ENCODE data around the gene EVA1A. TPM values are rescaled to one million over a fixed set of nuclear protein-coding genes. Genes with fewer than 3 reads are reported as not detected.

EVA1A gene
- polyA plus RNA-seq, 1 donor (not counting 4 experiments of a cell fraction or from before 2014, with no cell fraction given) = 11.5 TPM

DNA sequence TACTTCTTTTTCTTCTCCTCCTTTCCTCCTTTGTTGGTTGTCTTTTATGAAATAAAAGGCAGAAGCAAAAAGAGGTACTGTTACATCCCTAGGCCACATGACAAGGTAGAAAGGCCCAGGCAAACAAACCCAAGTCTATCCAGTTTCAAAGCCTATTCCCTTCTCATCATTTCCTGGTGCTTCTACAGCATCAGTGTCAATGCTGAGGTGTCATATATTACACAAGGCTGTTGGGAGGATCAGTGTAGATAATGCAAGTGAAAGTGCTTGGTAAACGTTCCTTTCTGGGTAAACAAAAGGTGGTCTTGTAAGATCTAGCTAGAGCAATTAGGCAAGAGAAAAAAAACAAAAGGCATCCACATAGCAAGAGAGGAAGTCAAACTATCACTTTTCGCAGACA, 64.9 kb downstream of the EVA1A start:
- H3K36me3 ChIP-seq (ENCODE audit: control insufficient read depth in 2 of 2, extremely low read depth in 1 of 2, insufficient read depth in 2 of 2, low read length in 2 of 2) = peaks cover 4% of the 10 kb centered on the region in 2 experiments
- H3K27ac ChIP-seq (ENCODE audit: control insufficient read depth, insufficient read depth, low read length) = no peak overlapping the region
- no peak overlapping the region for H3K9ac ChIP-seq (ENCODE audit: control insufficient read depth, extremely low read depth, insufficient read depth, low read length)
- no peaks in the 10 kb centered on the region for H4K20me1 ChIP-seq (ENCODE audit: control insufficient read depth, extremely low read depth, insufficient read depth, low read length)
- FAIRE-seq = peak; percentile 32
- no peaks in the 10 kb centered on the region for H3K9me3 ChIP-seq (ENCODE audit: control insufficient read depth, low read depth, low read length)
- no peak overlapping the region for H3K4me2 ChIP-seq (ENCODE audit: control insufficient read depth, extremely low read depth, insufficient read depth, low read depth, low read length)
- H2AFZ ChIP-seq (ENCODE audit: control insufficient read depth, low read length) = no peak overlapping the region
- H3K27me3 ChIP-seq (ENCODE audit: control insufficient read depth, extremely low read depth, insufficient read depth, low read length) = no peaks in the 10 kb centered on the region
- H3K9me1 ChIP-seq (ENCODE audit: control insufficient read depth, extremely low read depth, insufficient read depth, low read length) = no peaks in the 10 kb centered on the region
- no peak overlapping the region for H3K4me3 ChIP-seq (ENCODE audit: control insufficient read depth in 2 of 3, extremely low read depth in 1 of 3, insufficient read depth in 2 of 3, low read depth in 1 of 3, low read length in 3 of 3)
- no peak for DNase-seq (ENCODE audit: low read depth, low spot score)
- TF ChIP-seq, protein P1, sequence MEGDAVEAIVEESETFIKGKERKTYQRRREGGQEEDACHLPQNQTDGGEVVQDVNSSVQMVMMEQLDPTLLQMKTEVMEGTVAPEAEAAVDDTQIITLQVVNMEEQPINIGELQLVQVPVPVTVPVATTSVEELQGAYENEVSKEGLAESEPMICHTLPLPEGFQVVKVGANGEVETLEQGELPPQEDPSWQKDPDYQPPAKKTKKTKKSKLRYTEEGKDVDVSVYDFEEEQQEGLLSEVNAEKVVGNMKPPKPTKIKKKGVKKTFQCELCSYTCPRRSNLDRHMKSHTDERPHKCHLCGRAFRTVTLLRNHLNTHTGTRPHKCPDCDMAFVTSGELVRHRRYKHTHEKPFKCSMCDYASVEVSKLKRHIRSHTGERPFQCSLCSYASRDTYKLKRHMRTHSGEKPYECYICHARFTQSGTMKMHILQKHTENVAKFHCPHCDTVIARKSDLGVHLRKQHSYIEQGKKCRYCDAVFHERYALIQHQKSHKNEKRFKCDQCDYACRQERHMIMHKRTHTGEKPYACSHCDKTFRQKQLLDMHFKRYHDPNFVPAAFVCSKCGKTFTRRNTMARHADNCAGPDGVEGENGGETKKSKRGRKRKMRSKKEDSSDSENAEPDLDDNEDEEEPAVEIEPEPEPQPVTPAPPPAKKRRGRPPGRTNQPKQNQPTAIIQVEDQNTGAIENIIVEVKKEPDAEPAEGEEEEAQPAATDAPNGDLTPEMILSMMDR (optimal IDR thresholded peaks at IDR 0.05 in 1 of 3, IDR thresholded peaks at IDR 0.05 in 1 of 3, conservative IDR thresholded peaks at IDR 0.05 in 1 of 3; ENCODE audit: extremely low read depth in 1 of 3, insufficient read depth in 2 of 3, low read length in 3 of 3) = no peak
- no peak for TF ChIP-seq EZH2 (IDR thresholded peaks at IDR 0.05; ENCODE audit: low read length)
- dilution Hi-C loops (cut with MboI; ENCODE audit: extremely low pct_ligation_motif_present, low sequenced_read_pairs) = no loop called here
- no peaks in the 10 kb centered on the region for H3K79me2 ChIP-seq (ENCODE audit: control insufficient read depth, insufficient read depth, low read length)
- H3K4me1 ChIP-seq (ENCODE audit: control insufficient read depth, extremely low read depth, insufficient read depth, low read length) = peaks cover 5% of the 10 kb centered on the region

DNA sequence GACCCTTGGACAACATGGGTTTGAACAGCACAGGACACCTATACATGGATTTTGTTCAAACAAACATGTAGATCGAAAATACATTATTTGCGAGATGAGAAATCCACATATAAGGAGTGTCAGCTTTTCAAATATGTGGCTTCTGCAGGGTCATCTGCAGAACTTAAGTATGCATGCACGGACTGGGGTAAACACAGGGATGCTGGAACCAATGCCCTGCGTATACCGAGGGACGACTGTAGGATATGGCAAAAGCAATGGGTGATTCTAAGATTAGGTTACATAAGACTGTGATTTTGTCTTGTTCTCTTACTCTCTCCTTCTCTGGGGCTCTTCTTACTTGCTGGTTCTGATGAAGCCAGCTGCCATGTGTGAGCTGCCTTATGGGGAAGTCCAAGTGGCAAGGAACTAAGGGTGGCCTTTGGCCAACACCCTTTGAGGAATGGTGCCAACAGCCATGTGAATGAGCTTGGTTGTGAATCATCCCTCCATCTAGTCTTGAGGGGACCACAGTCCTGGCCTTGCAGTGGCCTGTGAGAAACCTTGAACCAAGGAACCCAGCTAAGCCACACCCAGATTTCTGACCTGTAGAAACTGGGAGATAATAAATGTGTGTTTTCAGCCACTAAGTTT, 66.5 kb downstream of the EVA1A start:
- Histone ChIP-seq H4K20me1 (ENCODE audit: control insufficient read depth, extremely low read depth, insufficient read depth, low read length) (no peaks in the 10 kb centered on the region), H3K79me2 (ENCODE audit: control insufficient read depth, insufficient read depth, low read length) (no peaks in the 10 kb centered on the region), H3K4me2 (ENCODE audit: control insufficient read depth, extremely low read depth, insufficient read depth, low read depth, low read length) (no peak overlapping the region), H3K9me3 (ENCODE audit: control insufficient read depth, low read depth, low read length) (no peaks in the 10 kb centered on the region), H3K9ac (ENCODE audit: control insufficient read depth, extremely low read depth, insufficient read depth, low read length) (no peak overlapping the region), H3K4me1 (ENCODE audit: control insufficient read depth, extremely low read depth, insufficient read depth, low read length) (peaks cover 6% of the 10 kb centered on the region), H3K36me3 (ENCODE audit: control insufficient read depth in 2 of 2, extremely low read depth in 1 of 2, insufficient read depth in 2 of 2, low read length in 2 of 2) (peaks cover 4% of the 10 kb centered on the region in 2 experiments), H2AFZ (ENCODE audit: control insufficient read depth, low read length) (no peak overlapping the region), H3K4me3 (ENCODE audit: control insufficient read depth in 2 of 3, extremely low read depth in 1 of 3, insufficient read depth in 2 of 3, low read depth in 1 of 3, low read length in 3 of 3) (no peak overlapping the region), H3K27ac (ENCODE audit: control insufficient read depth, insufficient read depth, low read length) (no peak overlapping the region), H3K9me1 (ENCODE audit: control insufficient read depth, extremely low read depth, insufficient read depth, low read length) (no peaks in the 10 kb centered on the region), H3K27me3 (ENCODE audit: control insufficient read depth, extremely low read depth, insufficient read depth, low read length) (no peaks in the 10 kb centered on the region)
- FAIRE-seq (no peak), DNase-seq (ENCODE audit: low read depth, low spot score) (no peak)
- TF ChIP-seq EZH2 (IDR thresholded peaks at IDR 0.05; ENCODE audit: low read length) = no peak
- TF ChIP-seq, protein P1 (optimal IDR thresholded peaks at IDR 0.05 in 1 of 3, IDR thresholded peaks at IDR 0.05 in 1 of 3, conservative IDR thresholded peaks at IDR 0.05 in 1 of 3; ENCODE audit: extremely low read depth in 1 of 3, insufficient read depth in 2 of 3, low read length in 3 of 3) = no peak
- dilution Hi-C loops (cut with MboI; ENCODE audit: extremely low pct_ligation_motif_present, low sequenced_read_pairs) = no loop called here
